ENCODE data around the gene CYP24A1. TPM values are rescaled to one million over a fixed set of nuclear protein-coding genes. Genes with fewer than 3 reads are reported as not detected.

CYP24A1 gene
- total and polyA plus RNA-seq, 2 donors (not counting 3 experiments of a cell fraction or from before 2014, with no cell fraction given): not detected

DNA sequence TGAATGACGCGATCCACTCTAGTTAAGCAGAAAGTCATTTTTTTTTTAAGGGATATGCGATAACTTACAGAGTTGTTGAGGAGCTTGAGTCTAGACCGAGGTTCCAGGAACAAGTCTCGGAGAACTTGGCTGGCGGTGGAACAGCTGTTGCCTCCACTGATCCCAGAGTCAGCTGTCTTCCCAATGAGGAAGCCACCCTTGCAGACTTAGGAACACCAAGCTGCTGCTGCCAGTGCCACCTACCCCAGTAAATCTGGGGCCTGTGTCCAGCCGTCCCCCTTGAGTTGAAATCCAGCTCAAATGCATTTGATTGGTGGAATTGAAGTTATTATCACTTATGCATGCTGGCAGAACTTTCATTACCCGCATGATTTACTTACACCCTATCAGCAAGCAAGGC is 40.8 kb upstream of the CYP24A1 start:
- Histone ChIP-seq H3K9me1 (replicated peaks; ENCODE audit: control insufficient read depth, extremely low read depth, insufficient read depth, low read length) (no peaks in the 10 kb centered on the region), H3K27ac (ENCODE audit: insufficient read depth, low read depth, low read length) (no peak overlapping the region), H3K9me3 (replicated peaks; ENCODE audit: control insufficient read depth, insufficient read depth, low read length) (no peaks in the 10 kb centered on the region), H3K79me2 (ENCODE audit: control insufficient read depth, insufficient read depth, low read length) (peaks cover 38% of the 10 kb centered on the region), H3K4me1 (ENCODE audit: control insufficient read depth, extremely low read depth, insufficient read depth, low read length) (peaks cover 6% of the 10 kb centered on the region), H3K4me2 (ENCODE audit: insufficient read depth, low read length) (no peak overlapping the region), H3K4me3 (replicated peaks in 1 of 3; ENCODE audit: insufficient read depth in 1 of 3, low read depth in 1 of 3, low read length in 3 of 3) (no peak overlapping the region), H3K36me3 (ENCODE audit: control insufficient read depth in 2 of 2, extremely low read depth in 1 of 2, insufficient read depth in 2 of 2, low read length in 2 of 2) (no peaks in the 10 kb centered on the region), H2AFZ (ENCODE audit: low read depth, low read length) (no peak overlapping the region), H4K20me1 (replicated peaks; ENCODE audit: control insufficient read depth, extremely low read depth, insufficient read depth, low read length) (no peaks in the 10 kb centered on the region), H3K9ac (replicated peaks; ENCODE audit: extremely low read depth, insufficient read depth, low read length) (no peak overlapping the region), H3K27me3 (ENCODE audit: control insufficient read depth in 2 of 2, insufficient read depth in 2 of 2, low read length in 2 of 2) (no peaks in the 10 kb centered on the region)
- FAIRE-seq: no peak
- dilution Hi-C loops (cut with MboI; ENCODE audit: extremely low pct_ligation_motif_present, low sequenced_read_pairs) (no loop called here), intact Hi-C loops (cut with micrococcal nuclease) (loop anchor here (10.0 kb wide), 1 partner anchor 1720 kb away; no protein-coding TSS in a partner anchor)
- no peak for TF ChIP-seq MYC (IDR thresholded peaks at IDR 0.05; ENCODE audit: low read depth, low read length)
- TF ChIP-seq, protein P1, sequence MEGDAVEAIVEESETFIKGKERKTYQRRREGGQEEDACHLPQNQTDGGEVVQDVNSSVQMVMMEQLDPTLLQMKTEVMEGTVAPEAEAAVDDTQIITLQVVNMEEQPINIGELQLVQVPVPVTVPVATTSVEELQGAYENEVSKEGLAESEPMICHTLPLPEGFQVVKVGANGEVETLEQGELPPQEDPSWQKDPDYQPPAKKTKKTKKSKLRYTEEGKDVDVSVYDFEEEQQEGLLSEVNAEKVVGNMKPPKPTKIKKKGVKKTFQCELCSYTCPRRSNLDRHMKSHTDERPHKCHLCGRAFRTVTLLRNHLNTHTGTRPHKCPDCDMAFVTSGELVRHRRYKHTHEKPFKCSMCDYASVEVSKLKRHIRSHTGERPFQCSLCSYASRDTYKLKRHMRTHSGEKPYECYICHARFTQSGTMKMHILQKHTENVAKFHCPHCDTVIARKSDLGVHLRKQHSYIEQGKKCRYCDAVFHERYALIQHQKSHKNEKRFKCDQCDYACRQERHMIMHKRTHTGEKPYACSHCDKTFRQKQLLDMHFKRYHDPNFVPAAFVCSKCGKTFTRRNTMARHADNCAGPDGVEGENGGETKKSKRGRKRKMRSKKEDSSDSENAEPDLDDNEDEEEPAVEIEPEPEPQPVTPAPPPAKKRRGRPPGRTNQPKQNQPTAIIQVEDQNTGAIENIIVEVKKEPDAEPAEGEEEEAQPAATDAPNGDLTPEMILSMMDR (IDR thresholded peaks at IDR 0.05; ENCODE audit: extremely low read depth in 1 of 2, insufficient read depth in 1 of 2, low read depth in 1 of 2, low read length in 2 of 2): no peak
- TF ChIP-seq POLR2AphosphoS5 (IDR thresholded peaks at IDR 0.05; ENCODE audit: insufficient read depth, low read depth, low read length): no peak
- TF ChIP-seq EZH2 (IDR thresholded peaks at IDR 0.05; ENCODE audit: borderline replicate concordance, low read depth, low read length, severe bottlenecking): no peak
- TF ChIP-seq GATA2 (IDR thresholded peaks at IDR 0.05; ENCODE audit: insufficient read depth, insufficient read length, low read depth, low read length): no peak
- TF ChIP-seq, protein P2, sequence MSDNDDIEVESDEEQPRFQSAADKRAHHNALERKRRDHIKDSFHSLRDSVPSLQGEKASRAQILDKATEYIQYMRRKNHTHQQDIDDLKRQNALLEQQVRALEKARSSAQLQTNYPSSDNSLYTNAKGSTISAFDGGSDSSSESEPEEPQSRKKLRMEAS (IDR thresholded peaks at IDR 0.05; ENCODE audit: insufficient read depth, insufficient read length): no peak
- no peak for TF ChIP-seq JUN (IDR thresholded peaks at IDR 0.05; ENCODE audit: borderline replicate concordance, insufficient read depth, insufficient read length, low read depth)
- TF ChIP-seq POLR2A (IDR thresholded peaks at IDR 0.05; ENCODE audit: low read depth, low read length): no peak
- TF ChIP-seq FOS (IDR thresholded peaks at IDR 0.05; ENCODE audit: borderline replicate concordance, insufficient read depth, low read length): no peak
- no TSS peak for BruUV-seq (replicated peaks)
- POLR2A ChIA-PET: no interaction called here
- CTCF ChIA-PET: interaction anchor here (1.0 kb wide), 1 partner anchor 431 kb away, joined by 4 read pairs; no protein-coding TSS in a partner anchor
- no peak for DNase-seq (ENCODE audit: low read depth, low spot score)
